Measurements from ENCODE around the gene TMEM208.

- TF ChIP-seq POLR2A (IDR thresholded peaks at IDR 0.05; ENCODE audit: extremely low read depth, insufficient read length) (no peak), MYC (IDR thresholded peaks at IDR 0.05; ENCODE audit: low read depth, low read length) (no peak)
- TF ChIP-seq, protein P1, sequence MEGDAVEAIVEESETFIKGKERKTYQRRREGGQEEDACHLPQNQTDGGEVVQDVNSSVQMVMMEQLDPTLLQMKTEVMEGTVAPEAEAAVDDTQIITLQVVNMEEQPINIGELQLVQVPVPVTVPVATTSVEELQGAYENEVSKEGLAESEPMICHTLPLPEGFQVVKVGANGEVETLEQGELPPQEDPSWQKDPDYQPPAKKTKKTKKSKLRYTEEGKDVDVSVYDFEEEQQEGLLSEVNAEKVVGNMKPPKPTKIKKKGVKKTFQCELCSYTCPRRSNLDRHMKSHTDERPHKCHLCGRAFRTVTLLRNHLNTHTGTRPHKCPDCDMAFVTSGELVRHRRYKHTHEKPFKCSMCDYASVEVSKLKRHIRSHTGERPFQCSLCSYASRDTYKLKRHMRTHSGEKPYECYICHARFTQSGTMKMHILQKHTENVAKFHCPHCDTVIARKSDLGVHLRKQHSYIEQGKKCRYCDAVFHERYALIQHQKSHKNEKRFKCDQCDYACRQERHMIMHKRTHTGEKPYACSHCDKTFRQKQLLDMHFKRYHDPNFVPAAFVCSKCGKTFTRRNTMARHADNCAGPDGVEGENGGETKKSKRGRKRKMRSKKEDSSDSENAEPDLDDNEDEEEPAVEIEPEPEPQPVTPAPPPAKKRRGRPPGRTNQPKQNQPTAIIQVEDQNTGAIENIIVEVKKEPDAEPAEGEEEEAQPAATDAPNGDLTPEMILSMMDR (IDR thresholded peaks at IDR 0.05; ENCODE audit: low read depth, low read length) = no peak
- TF ChIP-seq, protein P2, sequence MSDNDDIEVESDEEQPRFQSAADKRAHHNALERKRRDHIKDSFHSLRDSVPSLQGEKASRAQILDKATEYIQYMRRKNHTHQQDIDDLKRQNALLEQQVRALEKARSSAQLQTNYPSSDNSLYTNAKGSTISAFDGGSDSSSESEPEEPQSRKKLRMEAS (IDR thresholded peaks at IDR 0.05; ENCODE audit: low read depth, low read length) = no peak
These were observed 31.4 kb downstream of the TMEM208 start for GRCh38 chr16:67258161-67258835.
